ENCODE results near the gene STEAP3. TPM values are rescaled to one million over a fixed set of nuclear protein-coding genes. Genes with fewer than 3 reads are reported as not detected.

STEAP3 gene
- total RNA-seq, 1 experiment from 2014 or later: 32.3 TPM

GRCh38 chr2:119175517-119175916 is 48.1 kb upstream of the STEAP3 start:
- H3K27me3 ChIP-seq (ENCODE audit: insufficient read depth, low read length): no peaks in the 10 kb centered on the region
- H3K36me3 ChIP-seq (ENCODE audit: control insufficient read depth in 1 of 2, insufficient read depth in 2 of 2, low read length in 2 of 2): no peaks in the 10 kb centered on the region
- intact Hi-C loops (cut with micrococcal nuclease): no loop called here
- no peak overlapping the region for H3K9ac ChIP-seq (ENCODE audit: low read length)
- H3K4me2 ChIP-seq (ENCODE audit: low read length): no peak overlapping the region
- no peak for DNase-seq (ENCODE audit: low read depth, low spot score)
- H3K9me2 ChIP-seq (ENCODE audit: insufficient read depth): no peaks in the 10 kb centered on the region
- no peaks in the 10 kb centered on the region for H4K20me1 ChIP-seq (ENCODE audit: insufficient read depth)
- ATAC-seq: no peak
- H3K4me3 ChIP-seq (replicated peaks in 1 of 2; ENCODE audit: low read depth in 1 of 2, low read length in 2 of 2): no peak overlapping the region
- TF ChIP-seq SIN3A (IDR thresholded peaks at IDR 0.05; ENCODE audit: low read depth): no peak
- no peak for TF ChIP-seq TCF7L2 (IDR thresholded peaks at IDR 0.05; ENCODE audit: borderline replicate concordance, extremely low read depth, insufficient read depth, insufficient read length)
- TF ChIP-seq, protein P1, sequence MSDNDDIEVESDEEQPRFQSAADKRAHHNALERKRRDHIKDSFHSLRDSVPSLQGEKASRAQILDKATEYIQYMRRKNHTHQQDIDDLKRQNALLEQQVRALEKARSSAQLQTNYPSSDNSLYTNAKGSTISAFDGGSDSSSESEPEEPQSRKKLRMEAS (IDR thresholded peaks at IDR 0.05): no peak
- TF ChIP-seq, protein P2, sequence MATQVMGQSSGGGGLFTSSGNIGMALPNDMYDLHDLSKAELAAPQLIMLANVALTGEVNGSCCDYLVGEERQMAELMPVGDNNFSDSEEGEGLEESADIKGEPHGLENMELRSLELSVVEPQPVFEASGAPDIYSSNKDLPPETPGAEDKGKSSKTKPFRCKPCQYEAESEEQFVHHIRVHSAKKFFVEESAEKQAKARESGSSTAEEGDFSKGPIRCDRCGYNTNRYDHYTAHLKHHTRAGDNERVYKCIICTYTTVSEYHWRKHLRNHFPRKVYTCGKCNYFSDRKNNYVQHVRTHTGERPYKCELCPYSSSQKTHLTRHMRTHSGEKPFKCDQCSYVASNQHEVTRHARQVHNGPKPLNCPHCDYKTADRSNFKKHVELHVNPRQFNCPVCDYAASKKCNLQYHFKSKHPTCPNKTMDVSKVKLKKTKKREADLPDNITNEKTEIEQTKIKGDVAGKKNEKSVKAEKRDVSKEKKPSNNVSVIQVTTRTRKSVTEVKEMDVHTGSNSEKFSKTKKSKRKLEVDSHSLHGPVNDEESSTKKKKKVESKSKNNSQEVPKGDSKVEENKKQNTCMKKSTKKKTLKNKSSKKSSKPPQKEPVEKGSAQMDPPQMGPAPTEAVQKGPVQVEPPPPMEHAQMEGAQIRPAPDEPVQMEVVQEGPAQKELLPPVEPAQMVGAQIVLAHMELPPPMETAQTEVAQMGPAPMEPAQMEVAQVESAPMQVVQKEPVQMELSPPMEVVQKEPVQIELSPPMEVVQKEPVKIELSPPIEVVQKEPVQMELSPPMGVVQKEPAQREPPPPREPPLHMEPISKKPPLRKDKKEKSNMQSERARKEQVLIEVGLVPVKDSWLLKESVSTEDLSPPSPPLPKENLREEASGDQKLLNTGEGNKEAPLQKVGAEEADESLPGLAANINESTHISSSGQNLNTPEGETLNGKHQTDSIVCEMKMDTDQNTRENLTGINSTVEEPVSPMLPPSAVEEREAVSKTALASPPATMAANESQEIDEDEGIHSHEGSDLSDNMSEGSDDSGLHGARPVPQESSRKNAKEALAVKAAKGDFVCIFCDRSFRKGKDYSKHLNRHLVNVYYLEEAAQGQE (IDR thresholded peaks at IDR 0.05; ENCODE audit: low read depth): no peak
- no peak for TF ChIP-seq EGR1 (IDR thresholded peaks at IDR 0.05; ENCODE audit: low read depth)
- H3K27ac ChIP-seq (ENCODE audit: low read depth, low read length): no peak overlapping the region
- peaks cover 5 to 7% of the 10 kb centered on the region in 2 experiments; a peak in 2 of 4 replicates for H3K4me1 ChIP-seq (ENCODE audit: control insufficient read depth in 1 of 2, insufficient read depth in 2 of 2, low read length in 2 of 2)
- no peak overlapping the region for H2AFZ ChIP-seq (ENCODE audit: low read depth, low read length, poor library complexity, severe bottlenecking)
- POLR2A ChIA-PET: no interaction called here
- RAD21 ChIA-PET (ENCODE audit: low non-redundant PET in 1 of 2, low total read pairs in 2 of 2, uncharacterized antibody in 2 of 2, unreplicated experiment in 2 of 2): no interaction called here
- CTCF ChIA-PET: interaction anchor here (0.8 to 2.7 kb wide), 2 partner anchors 292 to 294 kb away, joined by 3 to 16 read pairs; no protein-coding TSS in a partner anchor
- BruUV-seq (replicated peaks): no TSS peak
- no peaks in the 10 kb centered on the region for H3K79me2 ChIP-seq (ENCODE audit: insufficient read depth, low read length)
- H3K9me3 ChIP-seq (ENCODE audit: control insufficient read depth in 1 of 2, insufficient read depth in 1 of 2, low read depth in 1 of 2, low read length in 2 of 2): no peaks in the 10 kb centered on the region

Measured in HCT116 (cell line).